Heart left ventricle (tissue), 13 donors: Measurements from ENCODE around the gene CFAP77.
A peak's percentile ranks its signal among the peaks of the same experiment; 100 is the strongest.

ENCODE experiments used
- CTCF ChIP-seq, 12 donors: fragments of 200-600 bp; sonication (generic) in 4 of 12; IDR thresholded peaks; one replicate each; pipeline versions ENCODE4 v1.5.0 to v1.8.0; 2018 to 2022; ENCODE audit warnings: antibody characterized with exemption in 12 of 12, mild to moderate bottlenecking in 5 of 12
- POLR2A ChIP-seq, 2 donors: fragments of 450-650 bp; IDR thresholded peaks; one replicate each; pipeline ENCODE4 v1.6.1; 2017; ENCODE audit warnings: antibody characterized with exemption in 2 of 2, mild to moderate bottlenecking in 2 of 2, moderate library complexity in 2 of 2
- donor health status: ischemic (EF 13 %, LVEDD 7.1; RV severe dilation, severe dysfunction).
- donor health status: DM: no; HTN: yes; CAD: no.
- donor health status: DM: no; HTN: no; CAD: no.
- donor health status: ischemic (EF 25% LVEDD 6.9; RV normal size, moderate dysfunction).
- donor health status: ischemic (EF 25% LVEDD 5.7; RV mildly dilated, moderate dysfunction).
- donor health status: ischemic (EF 35%, LVEDD 5.7; RV mildly dilated, moderate dysfunction).
- donor health status: nonischemic (EF 11% LVEDD 7.7; RV severe dilation, severe dysfunction).
- donor health status: DM: yes; HTN: yes; CAD: no.
- donor health status: PGD.
- donor health status: ischemic (EF 29% LVEDD 5.4; RV normal size, mild dysfunction).
- donor health status: nonischemic (EF 23%, LVEDD 6.1; RV moderate dilation, normal function).

- peak in 1 of 12 donors; percentile 4 for TF ChIP-seq CTCF (IDR thresholded peaks at IDR 0.05)
- TF ChIP-seq POLR2A (IDR thresholded peaks at IDR 0.05), result no peak
Measured at GRCh38 chr9:132582276-132582785, 172.3 kb downstream of the CFAP77 start, which contains the start of gene BARHL1.
